GM23338 (cell line): ENCODE results near the gene NSD2.

Source experiments
- POLR2AphosphoS5 ChIP-seq: IDR thresholded peaks from 2 replicates; pipeline ENCODE4 v1.6.1; 2016; ENCODE audit warnings: antibody characterized with exemption, low read depth
- TF ChIP-seq, protein P1 (sequence below), 2 experiments: fragments of 200-600 bp in 1 of 2; sonication (generic) in 1 of 2; conservative IDR thresholded peaks; 2 replicates each; pipeline versions ENCODE4 v1.5.1 to v1.6.1; 2016 to 2017; ENCODE audit warnings: antibody characterized with exemption in 2 of 2, low read depth in 2 of 2, mild to moderate bottlenecking in 2 of 2, moderate library complexity in 1 of 2

DNA sequence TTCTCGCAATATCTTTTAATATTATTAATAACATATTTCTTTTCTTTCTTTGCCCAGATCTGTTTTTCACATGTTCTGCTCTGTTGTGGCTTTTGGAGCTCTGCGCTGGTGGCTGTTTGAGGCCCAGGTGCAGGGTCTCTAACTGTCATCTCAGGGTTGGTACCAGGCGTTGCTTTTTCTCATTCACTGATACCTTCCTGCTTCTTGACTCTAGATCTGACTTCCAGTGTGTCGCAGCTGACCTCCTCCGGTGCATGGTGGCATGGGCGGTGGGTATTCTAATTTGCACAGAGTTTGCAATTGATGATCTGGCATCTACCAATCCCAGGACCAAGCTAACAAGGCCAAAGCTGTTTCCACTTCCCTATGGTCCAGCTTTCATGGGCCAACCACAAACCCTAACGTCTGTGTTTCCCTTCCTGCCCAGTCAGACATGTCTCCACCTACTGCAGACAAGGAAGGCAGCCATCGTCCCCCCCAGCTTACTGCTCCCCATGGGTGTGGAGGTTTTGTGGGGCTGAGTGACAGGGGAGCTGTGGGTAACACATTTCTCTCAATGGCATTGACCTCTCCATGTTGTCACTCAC, 40.5 kb upstream of the NSD2 start:
- TF ChIP-seq, protein P1, sequence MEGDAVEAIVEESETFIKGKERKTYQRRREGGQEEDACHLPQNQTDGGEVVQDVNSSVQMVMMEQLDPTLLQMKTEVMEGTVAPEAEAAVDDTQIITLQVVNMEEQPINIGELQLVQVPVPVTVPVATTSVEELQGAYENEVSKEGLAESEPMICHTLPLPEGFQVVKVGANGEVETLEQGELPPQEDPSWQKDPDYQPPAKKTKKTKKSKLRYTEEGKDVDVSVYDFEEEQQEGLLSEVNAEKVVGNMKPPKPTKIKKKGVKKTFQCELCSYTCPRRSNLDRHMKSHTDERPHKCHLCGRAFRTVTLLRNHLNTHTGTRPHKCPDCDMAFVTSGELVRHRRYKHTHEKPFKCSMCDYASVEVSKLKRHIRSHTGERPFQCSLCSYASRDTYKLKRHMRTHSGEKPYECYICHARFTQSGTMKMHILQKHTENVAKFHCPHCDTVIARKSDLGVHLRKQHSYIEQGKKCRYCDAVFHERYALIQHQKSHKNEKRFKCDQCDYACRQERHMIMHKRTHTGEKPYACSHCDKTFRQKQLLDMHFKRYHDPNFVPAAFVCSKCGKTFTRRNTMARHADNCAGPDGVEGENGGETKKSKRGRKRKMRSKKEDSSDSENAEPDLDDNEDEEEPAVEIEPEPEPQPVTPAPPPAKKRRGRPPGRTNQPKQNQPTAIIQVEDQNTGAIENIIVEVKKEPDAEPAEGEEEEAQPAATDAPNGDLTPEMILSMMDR (conservative IDR thresholded peaks at IDR 0.05; ENCODE audit: low read depth in 2 of 2): no peak
- TF ChIP-seq POLR2AphosphoS5: no peak
